ENCODE results near the gene VWDE. TPM values are rescaled to one million over a fixed set of nuclear protein-coding genes. Genes with fewer than 3 reads are reported as not detected.

The VWDE gene
- total and polyA plus RNA-seq, 2 of the 8 experiments (the other 6 are each of a cell fraction or from before 2014, with no cell fraction given): 11.0 to 21.2 TPM

DNA sequence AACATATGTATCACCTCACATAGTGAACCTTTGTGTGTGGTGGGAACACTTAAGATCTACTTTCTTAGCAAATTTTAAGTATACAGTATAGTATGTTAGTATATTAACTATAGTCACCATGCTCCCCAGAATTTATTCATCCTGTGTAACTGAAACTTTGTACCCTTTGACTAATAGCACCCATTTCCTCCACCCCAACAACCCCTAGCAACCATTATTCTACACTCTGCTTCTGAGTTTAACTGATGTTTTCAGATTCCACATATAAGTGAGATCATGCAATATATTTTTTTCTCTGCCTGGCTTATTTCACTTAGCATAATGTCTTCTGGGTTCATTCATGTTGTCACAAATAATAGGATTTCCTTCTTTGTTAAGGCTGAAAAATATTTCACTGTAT lies 6.9 kb upstream of the VWDE start (continued):
- TF ChIP-seq SUZ12 (IDR thresholded peaks at IDR 0.05; ENCODE audit: low read length) (no peak), SIX5 (IDR thresholded peaks at IDR 0.05; ENCODE audit: low read depth, low read length) (no peak), JUND (IDR thresholded peaks at IDR 0.05; ENCODE audit: low read length) (no peak), RNF2 (IDR thresholded peaks at IDR 0.05; ENCODE audit: borderline replicate concordance, low read depth, low read length, missing control alignments, poor library complexity, severe bottlenecking) (no peak), KDM1A (IDR thresholded peaks at IDR 0.05; ENCODE audit: borderline replicate concordance, low read length) (no peak), TAF7 (optimal IDR thresholded peaks at IDR 0.05; ENCODE audit: borderline replicate concordance, low read depth, low read length) (no peak), CTBP2 (IDR thresholded peaks at IDR 0.05; ENCODE audit: borderline replicate concordance, insufficient read depth, insufficient read length, low read length) (no peak), BRCA1 (IDR thresholded peaks at IDR 0.05; ENCODE audit: low read depth, low read length) (no peak), KDM5A (IDR thresholded peaks at IDR 0.05; ENCODE audit: low read length) (no peak), TAF1 (IDR thresholded peaks at IDR 0.05; ENCODE audit: low read depth, low read length) (no peak), RXRA (IDR thresholded peaks at IDR 0.05; ENCODE audit: insufficient read depth, low read depth, low read length) (no peak), TBP (IDR thresholded peaks at IDR 0.05; ENCODE audit: low read depth, low read length) (no peak), USF2 (IDR thresholded peaks at IDR 0.05; ENCODE audit: low read length) (no peak), POLR2AphosphoS5 (IDR thresholded peaks at IDR 0.05; ENCODE audit: low read depth, low read length) (no peak), POLR2A (IDR thresholded peaks at IDR 0.05; ENCODE audit: control extremely low read depth in 1 of 2, low read depth in 2 of 2, low read length in 2 of 2) (no peak), GTF2F1 (IDR thresholded peaks at IDR 0.05; ENCODE audit: borderline replicate concordance, low read depth, low read length) (no peak), MAX (IDR thresholded peaks at IDR 0.05) (no peak)

Measured in H1 (cell line).